ENCODE results near the gene CTDP1. TPM values are rescaled to one million over a fixed set of nuclear protein-coding genes. Genes with fewer than 3 reads are reported as not detected.

Gene CTDP1
- total and polyA plus RNA-seq, 12 donors, result 3.8 to 23.9 (median 15.8) TPM

GRCh38 chr18:79677840-79678239 is 1.8 kb upstream of the CTDP1 start:
- Histone ChIP-seq H3K27ac (no peak overlapping the region), H3K4me3 (no peak overlapping the region), H3K9me3 (replicated peaks in 1 of 3) (no peaks in the 10 kb centered on the region), H3K4me1 (replicated peaks in 1 of 2) (peaks cover 18 to 30% of the 10 kb centered on the region in 2 donors), H3K27me3 (no peaks in the 10 kb centered on the region), H3K36me3 (replicated peaks in 1 of 2) (no peaks in the 10 kb centered on the region)
- WGBS, 4 donors, result 89 to 95% (median 93%) methylated on average over 9 of the region's 9 CpGs
- no peak for DNase-seq
- intact Hi-C loops (cut with DNase I), result no loop called here
- TF ChIP-seq POLR2A (IDR thresholded peaks at IDR 0.05), result no peak
- no peak for TF ChIP-seq CTCF (IDR thresholded peaks at IDR 0.05)

- H3K27me3 ChIP-seq, result no peaks in the 10 kb centered on the region
- DNase-seq, result peak; percentile 98 to 100 (median 99)
- peak overlapping the region; percentile 54 to 87 (median 74) for H3K4me3 ChIP-seq
- H3K36me3 ChIP-seq (replicated peaks in 1 of 2), result no peaks in the 10 kb centered on the region
- 1 to 4% (median 2%) methylated on average over 15 to 77 of the region's 77 CpGs for WGBS, 4 donors
- intact Hi-C loops (cut with DNase I), result no loop called here
- H3K9me3 ChIP-seq (replicated peaks in 1 of 3), result no peaks in the 10 kb centered on the region
- peak overlapping the region; percentile 95 to 100 (median 97) for H3K27ac ChIP-seq
- peak; percentile 60 to 62 for TF ChIP-seq POLR2A (IDR thresholded peaks at IDR 0.05)
- TF ChIP-seq CTCF (IDR thresholded peaks at IDR 0.05), result no peak
- H3K4me1 ChIP-seq (replicated peaks in 1 of 2), result peaks cover 18 to 30% of the 10 kb centered on the region in 2 donors
These were observed 695 bp upstream of the CTDP1 start for GRCh38 chr18:79678665-79679551.

GRCh38 chr18:79680100-79680879 is 687 bp downstream of the CTDP1 start:
- H3K27ac ChIP-seq, result peak overlapping the region in 4 of 5 donors; percentile 96 to 100 (median 98)
- peaks cover 18 to 30% of the 10 kb centered on the region in 2 donors for H3K4me1 ChIP-seq (replicated peaks in 1 of 2)
- H3K27me3 ChIP-seq, result no peaks in the 10 kb centered on the region
- peak overlapping the region; percentile 54 to 87 (median 74) for H3K4me3 ChIP-seq
- peak; percentile 34 to 75 (median 55) for DNase-seq
- WGBS, 4 donors, result 4 to 9% (median 6%) methylated on average over 25 to 54 of the region's 54 CpGs
- H3K9me3 ChIP-seq (replicated peaks in 1 of 3), result no peaks in the 10 kb centered on the region
- TF ChIP-seq CTCF (IDR thresholded peaks at IDR 0.05), result no peak
- peak in 1 of 2 donors; percentile 14 for TF ChIP-seq POLR2A (IDR thresholded peaks at IDR 0.05)
- H3K36me3 ChIP-seq (replicated peaks in 1 of 2), result no peaks in the 10 kb centered on the region
- intact Hi-C loops (cut with DNase I), result loop anchor here in 1 of 2 donors (10.0 kb wide), 2 partner anchors 275 to 355 kb away; partner anchors contain the start of genes RBFA and SLC66A2

GRCh38 chr18:79680891-79681339 is 1.3 kb downstream of the CTDP1 start:
- peak in 3 of 7 donors; percentile 25 to 43 (median 34) for DNase-seq
- TF ChIP-seq CTCF (IDR thresholded peaks at IDR 0.05) (no peak), POLR2A (IDR thresholded peaks at IDR 0.05) (no peak)
- peak overlapping the region in 2 of 4 donors; percentile 78 to 87 for H3K4me3 ChIP-seq
- no peaks in the 10 kb centered on the region for H3K36me3 ChIP-seq (replicated peaks in 1 of 2)
- H3K4me1 ChIP-seq (replicated peaks in 1 of 2), result peaks cover 18 to 30% of the 10 kb centered on the region in 2 donors
- peak overlapping the region in 1 of 5 donors; percentile 100 for H3K27ac ChIP-seq
- intact Hi-C loops (cut with DNase I), result loop anchor here in 1 of 2 donors (10.0 kb wide), 2 partner anchors 274 to 354 kb away; partner anchors contain the start of genes RBFA and SLC66A2
- no peaks in the 10 kb centered on the region for H3K27me3 ChIP-seq
- 53 to 75% (median 63%) methylated on average over 13 to 20 of the region's 20 CpGs for WGBS, 4 donors
- no peaks in the 10 kb centered on the region for H3K9me3 ChIP-seq (replicated peaks in 1 of 3)

Data from adrenal gland (tissue), 12 donors.